Activated T-cell treated with anti-CD3 and anti-CD28 coated beads, Interleukin-2, amount 50 U/mL, for 48 hours (primary cell): Measurements from ENCODE around the gene TMEM150A.
A peak's percentile ranks its signal among the peaks of the same experiment; 100 is the strongest.
"Not testable (repeated sequence)": the region's sequence is repeated elsewhere in the genome, so short reads cannot be mapped to it uniquely, and the experiment has no call there.

ENCODE experiments used
- DNase-seq, 2 experiments: peaks; one replicate each; pipeline ENCODE4 v3.0.0-alpha.2; 2020

TMEM150A gene

DNA sequence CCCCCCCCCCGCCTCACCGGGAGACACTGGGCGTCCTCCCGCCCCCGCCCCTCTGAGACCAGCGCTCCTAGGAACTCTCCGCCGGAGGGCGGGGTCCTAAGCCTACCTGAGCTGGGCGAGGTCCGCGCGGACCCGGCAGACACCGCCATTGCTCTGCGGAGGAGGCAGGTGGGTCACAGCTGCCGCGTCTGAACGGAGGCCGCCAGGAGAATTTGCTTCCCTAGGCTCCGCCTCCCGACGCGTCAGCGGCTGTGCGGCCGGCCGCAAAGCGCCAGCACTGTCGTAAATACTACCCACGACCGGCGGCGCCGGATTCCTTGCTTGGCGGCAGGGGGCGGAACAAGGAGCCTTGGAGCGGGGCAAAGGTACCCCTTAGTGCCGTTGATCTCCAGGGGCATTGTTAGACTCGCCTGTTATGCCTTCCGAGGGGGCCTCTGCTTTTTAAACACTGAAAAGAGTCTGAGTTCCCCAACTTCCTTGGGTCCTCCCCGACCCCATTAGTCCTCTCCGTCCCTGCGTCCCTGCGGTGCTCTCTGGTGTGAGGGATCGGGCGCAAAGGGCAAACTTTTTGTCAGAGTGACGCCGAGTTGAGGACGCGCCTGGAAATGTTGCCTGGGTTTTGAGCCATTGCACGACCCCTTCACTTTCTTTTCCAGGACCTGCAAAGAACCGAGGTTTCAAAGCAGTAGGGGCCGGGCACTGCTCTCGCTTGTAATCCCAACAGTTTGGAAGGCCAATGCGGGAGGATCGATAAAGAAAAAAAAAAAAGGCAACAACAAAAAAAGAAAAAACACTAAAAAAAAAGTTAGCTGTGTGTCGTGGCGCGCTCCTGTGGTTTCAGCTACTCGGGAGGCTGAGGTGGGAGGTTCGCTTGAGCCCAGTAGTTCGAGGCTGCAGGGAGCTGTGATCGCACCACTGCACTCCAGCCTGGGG is 41.0 kb downstream of the TMEM150A start, which contains the start of gene GGCX:
Gene GGCX, minus strand, starts transcription at position 214 of the 933 bp plus-strand sequence. Its CDS starts 65 bp downstream, at position 149.
- peak; percentile 97 to 98 for DNase-seq

DNA sequence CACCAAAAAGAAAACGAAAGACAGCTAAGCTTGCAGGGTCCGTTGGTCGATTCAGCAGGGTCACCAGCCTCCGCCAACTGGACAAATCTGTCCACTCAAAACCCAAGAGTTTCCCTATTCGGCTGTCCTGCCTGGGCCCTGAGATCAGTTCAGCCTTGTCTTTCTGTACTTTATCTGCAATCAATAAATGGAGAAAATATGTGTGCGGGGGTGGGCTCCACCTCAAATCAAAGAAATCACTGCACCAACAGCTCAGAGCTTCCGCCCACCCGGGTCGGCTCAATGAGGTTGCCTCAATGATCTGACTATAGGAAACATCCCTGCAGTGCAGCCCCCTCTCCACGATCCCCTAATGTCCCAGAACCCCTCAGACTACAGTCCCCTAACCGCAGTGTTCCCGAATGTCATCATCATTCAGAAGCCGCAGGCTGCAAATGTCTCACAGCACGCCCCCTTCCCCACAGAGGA is 41.7 kb downstream of the TMEM150A start:
- no peak for DNase-seq

DNA sequence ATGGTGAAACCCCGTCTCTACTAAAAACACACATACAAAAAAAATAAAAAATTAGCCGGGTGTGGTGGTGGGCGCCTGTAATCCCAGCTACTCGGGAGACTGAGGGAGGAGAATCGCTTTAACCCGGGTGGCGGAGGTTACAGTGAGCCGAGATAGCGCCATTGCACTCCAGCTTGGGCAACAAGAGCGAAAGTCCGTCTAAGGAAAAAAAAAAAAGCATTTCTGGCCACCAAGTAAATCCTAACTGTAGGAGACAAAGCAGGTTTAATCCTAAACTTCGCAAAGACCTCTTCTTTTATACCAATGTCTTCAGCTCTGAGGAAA is 42.1 kb downstream of the TMEM150A start:
- not testable (repeated sequence) for DNase-seq

DNA sequence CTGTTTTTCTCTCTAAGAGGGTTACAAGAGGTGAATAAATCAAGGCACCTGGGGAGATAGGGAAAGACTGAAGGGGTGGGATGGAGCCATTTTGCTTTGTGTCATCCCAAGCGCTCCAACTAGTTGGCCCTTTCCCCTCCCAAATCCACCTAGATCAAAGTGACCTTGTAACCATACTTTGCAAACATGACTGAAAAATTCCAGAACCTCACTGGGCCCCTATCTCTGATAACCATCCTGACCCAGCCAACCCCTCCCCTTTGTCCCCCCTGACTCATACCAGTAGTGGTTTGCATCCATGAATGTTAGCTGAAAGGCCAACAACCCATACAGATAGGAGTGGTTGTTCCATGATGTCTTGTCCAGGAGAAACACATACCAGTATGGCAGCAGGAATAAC is 44.3 kb downstream of the TMEM150A start:
- DNase-seq, result no peak

DNA sequence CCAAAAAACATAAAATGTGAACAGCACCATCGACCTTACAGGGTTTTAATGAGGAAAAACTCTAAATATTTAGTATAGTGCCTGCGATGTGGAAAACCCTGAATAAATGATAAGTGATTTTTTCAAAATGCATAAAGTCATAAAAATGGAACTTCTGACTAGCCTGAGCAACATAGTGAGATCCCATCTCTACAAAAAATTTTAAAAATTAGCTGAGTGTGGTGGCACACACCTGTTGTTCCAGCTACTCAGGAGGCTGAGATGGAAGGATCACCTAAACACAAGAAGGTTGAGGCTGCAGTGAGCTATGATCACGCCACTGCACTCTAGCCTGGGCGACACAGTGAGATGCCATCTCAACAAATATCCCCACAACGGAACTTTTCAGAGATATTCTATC is 45.4 kb downstream of the TMEM150A start:
- DNase-seq, result no peak

DNA sequence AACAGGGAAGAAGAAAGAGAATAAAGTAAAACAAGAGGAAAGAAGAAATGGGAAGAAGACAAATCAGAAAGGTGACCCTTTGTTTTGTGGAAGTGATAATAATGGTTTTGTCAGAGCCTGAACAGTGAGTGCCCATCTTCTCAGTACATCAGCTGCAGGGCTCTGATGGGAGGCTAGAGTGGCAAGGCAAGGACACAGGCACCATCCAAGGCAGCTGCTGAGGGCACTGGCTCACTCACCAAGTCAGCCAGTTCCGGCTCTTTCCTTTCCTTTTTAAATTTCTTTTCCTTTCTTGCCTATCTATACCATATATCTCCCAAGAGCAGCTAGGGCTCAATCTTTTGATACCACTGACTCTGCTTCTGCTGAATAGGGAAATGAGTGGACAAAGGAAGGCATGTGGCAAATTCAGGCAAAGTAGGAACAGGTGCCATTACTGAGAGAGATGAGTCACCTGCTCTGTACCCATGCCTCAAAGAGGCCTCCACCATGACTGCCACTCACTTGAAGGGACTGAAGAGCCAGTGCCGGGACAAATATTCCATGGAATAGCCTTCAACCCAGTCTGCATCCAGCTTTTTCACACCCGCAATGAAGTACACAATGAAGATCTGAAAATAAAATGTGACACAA is 47.4 kb downstream of the TMEM150A start:
- no peak for DNase-seq

- no peak for DNase-seq
These were observed 49.3 kb downstream of the TMEM150A start for GRCh38 chr2:85553184-85553583.

DNA sequence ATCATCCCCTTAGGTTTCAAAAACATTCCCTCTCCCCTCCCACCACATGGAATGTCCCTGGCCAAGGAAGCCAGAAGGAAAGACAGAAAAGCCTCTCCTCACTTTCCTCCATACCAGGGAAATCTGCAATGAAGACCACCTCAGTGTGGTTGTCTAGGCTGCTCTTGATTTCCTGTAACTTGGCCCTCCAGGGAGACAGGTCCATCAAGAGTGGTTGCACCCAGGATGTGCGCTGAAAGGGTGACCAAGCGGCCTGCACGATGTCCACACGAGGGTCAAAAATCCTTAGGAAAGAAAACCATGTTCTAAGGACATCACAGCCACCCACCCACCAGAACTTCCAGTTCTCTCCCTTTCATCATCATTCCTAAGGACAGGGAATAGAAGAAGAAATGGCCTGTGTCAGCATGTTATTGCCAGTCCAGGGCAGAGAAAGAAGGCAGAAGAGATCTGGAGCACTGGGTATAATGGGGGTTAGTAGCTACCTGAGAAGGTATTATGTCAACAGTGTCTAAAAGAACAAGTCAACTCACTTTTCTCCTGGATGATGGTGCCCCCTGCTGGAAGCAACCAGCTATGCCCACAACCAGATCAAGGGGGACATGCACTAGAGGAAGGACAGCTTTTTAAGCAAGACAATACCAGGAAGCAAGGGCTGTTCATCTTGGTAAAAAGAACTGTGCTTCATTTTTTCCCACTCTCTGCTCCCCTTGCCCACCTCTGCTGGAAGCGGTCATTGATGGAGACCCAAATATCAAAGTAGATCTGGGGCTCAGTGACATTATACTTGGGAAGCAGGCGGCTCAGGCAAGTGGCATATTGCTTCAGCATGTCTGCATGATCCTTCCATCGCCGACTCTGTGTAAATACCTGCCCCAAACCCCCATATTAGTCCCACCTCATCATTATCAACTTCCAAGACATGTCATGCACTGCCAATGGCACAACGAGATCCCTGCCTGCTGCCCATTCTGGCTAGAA is 50.5 kb downstream of the TMEM150A start:
- peak; percentile 90 to 92 for DNase-seq

DNA sequence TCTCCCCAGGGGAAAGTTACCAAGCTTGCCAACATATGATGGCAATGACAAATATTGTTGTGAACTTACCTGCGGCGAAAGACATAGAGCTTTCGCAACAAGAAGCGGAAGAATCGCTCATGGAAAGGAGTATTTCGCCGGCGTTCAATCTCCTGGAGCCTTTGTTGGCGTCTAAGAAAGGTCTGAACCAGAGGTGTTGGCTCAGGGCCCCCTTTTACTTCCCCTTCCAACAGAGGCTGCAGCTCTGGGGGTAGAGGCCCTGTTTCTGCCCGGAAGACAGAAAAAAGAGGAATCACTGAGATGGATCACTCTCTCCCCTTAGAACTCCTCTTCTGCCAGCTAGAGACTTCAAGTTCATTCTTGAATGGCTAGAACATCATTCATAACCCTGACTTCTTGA is 52.0 kb downstream of the TMEM150A start:
- DNase-seq, result no peak

DNA sequence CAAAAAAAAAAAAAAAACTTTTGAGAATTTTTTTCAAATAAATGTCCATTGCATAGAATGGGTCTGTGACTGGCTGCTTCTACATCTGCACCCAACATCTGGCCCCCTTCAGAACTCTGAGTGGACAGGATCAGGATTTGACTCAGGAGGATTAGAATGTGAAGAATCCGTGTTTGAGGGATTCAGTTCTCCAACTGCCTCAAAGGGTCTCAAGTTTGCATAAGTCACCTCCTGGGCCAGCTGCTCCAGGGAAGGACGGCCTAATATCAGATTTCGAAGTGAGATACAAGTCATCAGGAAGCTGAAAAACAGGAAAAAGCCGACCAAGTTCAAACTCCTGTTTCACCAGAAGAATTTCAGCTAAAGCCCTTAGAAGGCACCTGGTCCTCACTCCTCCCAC is 52.7 kb downstream of the TMEM150A start:
- DNase-seq, result no peak

DNA sequence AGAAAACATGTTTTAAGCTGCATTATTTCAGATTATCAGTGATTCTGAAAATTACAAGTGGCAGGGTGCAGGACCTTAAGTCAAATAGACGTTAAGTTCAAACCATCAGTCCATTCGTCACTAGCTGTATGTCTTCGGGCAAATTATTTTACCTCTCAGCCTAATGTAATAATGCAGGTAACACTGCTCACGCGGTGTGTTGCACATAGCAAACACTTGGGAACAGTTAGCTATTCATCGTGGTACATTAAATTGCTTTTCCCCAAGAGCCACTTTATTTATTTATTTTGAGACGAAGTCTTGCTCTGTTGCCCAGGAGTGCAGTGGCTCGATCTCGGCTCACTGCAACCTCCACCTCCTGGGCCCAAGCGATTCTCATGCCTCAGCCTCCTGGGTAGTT is 53.4 kb downstream of the TMEM150A start:
- DNase-seq, result no peak

- no peak for DNase-seq
These were observed 53.9 kb downstream of the TMEM150A start for GRCh38 chr2:85548608-85548900.
